ENCODE measurements around the gene EWSR1. TPM values are rescaled to one million over a fixed set of nuclear protein-coding genes. Genes with fewer than 3 reads are reported as not detected.
A peak's percentile ranks its signal among the peaks of the same experiment; 100 is the strongest.

Gene EWSR1
- total RNA-seq, 2 donors from 2014 or later = 344 to 348 TPM

- ATAC-seq (no peak), DNase-seq (ENCODE audit: low spot score) (no peak)
- peak overlapping the region; percentile 61 to 62 for H3K27ac Mint-ChIP-seq
- H3K4me1 Mint-ChIP-seq (ENCODE audit: low read depth in 2 of 2) = peaks cover 0 to 25% of the 10 kb centered on the region in 2 donors
- H3K27me3 Mint-ChIP-seq = no peaks in the 10 kb centered on the region
- peaks cover 30% of the 10 kb centered on the region for H3K36me3 Mint-ChIP-seq
- H3K9me3 Mint-ChIP-seq = no peaks in the 10 kb centered on the region
- no peak overlapping the region for H3K4me3 Mint-ChIP-seq
Observed at GRCh38 chr22:29299136-29299900, 31.2 kb downstream of the EWSR1 start.

GRCh38 chr22:29300467-29300806 is 32.4 kb downstream of the EWSR1 start:
- H3K4me1 Mint-ChIP-seq (ENCODE audit: low read depth in 2 of 2) = peaks cover 0 to 33% of the 10 kb centered on the region in 2 donors
- no peak overlapping the region for H3K4me3 Mint-ChIP-seq
- DNase-seq (ENCODE audit: low spot score) (no peak), ATAC-seq (no peak)
- H3K9me3 Mint-ChIP-seq = no peaks in the 10 kb centered on the region
- H3K36me3 Mint-ChIP-seq = peaks cover 30% of the 10 kb centered on the region
- H3K27me3 Mint-ChIP-seq = peaks cover 2 to 6% of the 10 kb centered on the region in 2 donors
- peak overlapping the region in 1 of 2 donors; percentile 63 for H3K27ac Mint-ChIP-seq

DNA sequence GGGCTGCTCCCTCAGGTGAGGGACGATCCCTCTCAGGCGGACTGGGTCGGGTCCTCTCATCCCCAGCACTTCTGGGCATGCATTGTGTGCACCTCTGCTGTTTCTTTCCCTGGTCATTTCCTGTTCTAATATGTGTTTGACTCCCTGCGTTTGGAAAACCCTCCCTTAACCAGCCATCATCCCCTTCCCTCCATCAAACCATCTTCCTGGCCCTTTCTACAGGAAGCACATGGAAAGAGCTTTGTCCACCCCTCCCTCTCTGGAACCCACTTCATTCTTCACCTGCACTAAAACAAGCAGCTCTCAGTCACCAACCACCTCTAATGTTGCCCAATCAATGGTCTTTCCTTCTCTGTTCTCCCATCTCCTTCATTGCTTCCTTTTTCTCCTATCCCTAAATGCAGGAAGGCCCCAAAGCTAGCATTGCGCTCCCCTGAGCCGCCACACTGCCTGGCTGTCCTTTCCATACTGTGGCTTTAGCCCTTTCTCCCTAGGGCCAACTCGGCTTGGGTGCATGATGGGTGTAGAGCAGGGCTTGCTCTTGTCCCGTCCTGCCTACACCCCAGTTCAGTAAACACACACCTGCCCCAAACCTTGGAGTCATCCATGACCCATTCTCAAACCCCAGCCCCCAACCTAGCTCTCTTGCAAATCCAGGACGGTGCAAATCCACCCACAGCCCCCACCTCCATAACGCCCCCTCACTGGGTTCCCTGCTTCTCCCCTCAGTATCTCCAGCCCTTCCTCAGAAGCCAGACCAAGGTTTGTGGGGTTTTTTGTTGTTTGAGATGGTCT is 32.9 kb downstream of the EWSR1 start:
- peak overlapping the region in 1 of 2 donors; percentile 63 for H3K27ac Mint-ChIP-seq
- peaks cover 6 to 8% of the 10 kb centered on the region in 2 donors for H3K27me3 Mint-ChIP-seq
- H3K36me3 Mint-ChIP-seq = peaks cover 25% of the 10 kb centered on the region
- ATAC-seq (no peak), DNase-seq (ENCODE audit: low spot score) (no peak)
- H3K9me3 Mint-ChIP-seq = no peaks in the 10 kb centered on the region
- H3K4me1 Mint-ChIP-seq (ENCODE audit: low read depth in 2 of 2) = peaks cover 0 to 35% of the 10 kb centered on the region in 2 donors
- no peak overlapping the region for H3K4me3 Mint-ChIP-seq

DNA sequence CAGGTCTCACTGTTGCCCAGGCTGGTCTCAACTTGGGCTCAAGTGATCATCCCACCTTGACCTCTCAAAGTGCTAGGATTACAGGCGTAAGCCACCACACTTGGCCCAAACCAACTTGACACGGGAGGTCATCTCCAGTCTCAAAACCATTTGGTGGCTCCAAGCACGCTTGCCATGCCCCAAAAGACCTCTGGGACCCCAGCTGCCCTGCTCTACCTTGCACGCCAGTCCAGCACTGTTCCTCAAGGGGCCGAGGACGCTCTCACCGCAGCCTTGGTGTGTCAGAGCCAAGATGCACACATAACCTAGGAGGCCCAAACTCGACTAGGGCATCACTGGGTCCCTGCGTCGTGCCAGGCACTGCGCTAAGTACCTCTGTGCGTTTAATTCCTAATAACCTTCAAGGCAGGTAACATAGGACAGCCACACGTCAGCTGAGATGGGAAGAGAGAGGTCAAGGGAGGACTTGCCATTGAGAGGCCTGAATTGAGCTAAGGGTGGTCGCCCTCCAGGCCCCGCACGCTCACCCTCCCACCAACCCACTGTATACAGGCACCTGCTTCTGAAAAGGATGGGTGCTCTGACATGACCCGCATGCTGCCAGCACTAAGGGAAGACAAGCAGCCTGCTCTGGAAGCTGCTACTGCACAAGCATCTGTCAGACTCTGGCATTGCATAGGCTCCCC is 33.8 kb downstream of the EWSR1 start:
- DNase-seq (ENCODE audit: low spot score) = no peak
- H3K27me3 Mint-ChIP-seq = peaks cover 6 to 11% of the 10 kb centered on the region in 2 donors
- H3K36me3 Mint-ChIP-seq = peaks cover 24% of the 10 kb centered on the region
- no peak overlapping the region for H3K4me3 Mint-ChIP-seq
- peaks cover 0 to 37% of the 10 kb centered on the region in 2 donors for H3K4me1 Mint-ChIP-seq (ENCODE audit: low read depth in 2 of 2)
- H3K27ac Mint-ChIP-seq = no peak overlapping the region
- no peak for ATAC-seq
- no peaks in the 10 kb centered on the region for H3K9me3 Mint-ChIP-seq

DNA sequence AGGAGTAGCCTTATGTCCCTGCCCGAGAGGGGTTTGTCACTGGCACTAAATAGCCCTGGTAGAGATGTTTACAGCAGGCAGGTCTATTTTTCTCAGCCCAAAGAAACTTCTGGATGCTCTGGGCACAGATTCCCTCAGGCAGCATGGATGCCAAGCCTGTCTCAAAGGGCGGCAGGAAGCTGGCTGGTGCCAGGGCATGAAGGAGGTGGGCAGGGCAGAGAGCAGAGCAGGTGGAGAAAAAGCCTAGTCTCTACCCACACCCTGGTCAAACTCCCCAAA is 34.3 kb downstream of the EWSR1 start:
- no peaks in the 10 kb centered on the region for H3K9me3 Mint-ChIP-seq
- DNase-seq (ENCODE audit: low spot score) (no peak), ATAC-seq (no peak)
- H3K36me3 Mint-ChIP-seq = peaks cover 22% of the 10 kb centered on the region
- no peak overlapping the region for H3K27ac Mint-ChIP-seq
- peaks cover 7 to 11% of the 10 kb centered on the region in 2 donors for H3K27me3 Mint-ChIP-seq
- peaks cover 0 to 38% of the 10 kb centered on the region in 2 donors for H3K4me1 Mint-ChIP-seq (ENCODE audit: low read depth in 2 of 2)
- no peak overlapping the region for H3K4me3 Mint-ChIP-seq

- H3K27me3 Mint-ChIP-seq = peaks cover 9 to 11% of the 10 kb centered on the region in 2 donors
- H3K27ac Mint-ChIP-seq = no peak overlapping the region
- ATAC-seq (peak in 1 of 2 donors; percentile 7), DNase-seq (ENCODE audit: low spot score) (no peak)
- no peak overlapping the region for H3K4me3 Mint-ChIP-seq
- H3K9me3 Mint-ChIP-seq = no peaks in the 10 kb centered on the region
- H3K4me1 Mint-ChIP-seq (ENCODE audit: low read depth in 2 of 2) = peaks cover 0 to 35% of the 10 kb centered on the region in 2 donors
- H3K36me3 Mint-ChIP-seq = peaks cover 17% of the 10 kb centered on the region
Observed at GRCh38 chr22:29302681-29303465, 34.8 kb downstream of the EWSR1 start.

DNA sequence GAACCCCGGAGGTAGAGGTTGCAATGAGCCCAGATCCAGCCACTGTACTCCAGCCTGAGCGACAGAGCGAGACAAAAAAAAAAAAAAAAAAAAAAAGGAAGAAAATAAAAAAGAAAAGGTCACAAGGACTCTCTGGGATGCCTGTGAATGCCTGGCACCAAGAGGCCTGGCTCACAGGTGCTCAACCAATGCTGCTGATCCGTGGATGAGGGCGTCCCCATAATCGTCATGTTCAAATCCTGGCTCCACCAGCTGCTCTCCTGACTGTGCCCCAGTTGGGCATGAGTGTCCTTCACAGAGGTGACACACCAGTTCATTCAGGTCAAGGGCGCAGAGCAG is 37.7 kb downstream of the EWSR1 start:
- DNase-seq (ENCODE audit: low spot score) (no peak), ATAC-seq (no peak)
- H3K4me3 Mint-ChIP-seq = peak overlapping the region; percentile 72
- peaks cover 9 to 11% of the 10 kb centered on the region in 2 donors for H3K27me3 Mint-ChIP-seq
- H3K36me3 Mint-ChIP-seq = peaks cover 5% of the 10 kb centered on the region
- H3K4me1 Mint-ChIP-seq (ENCODE audit: low read depth in 2 of 2) = peaks cover 0 to 25% of the 10 kb centered on the region in 2 donors
- H3K27ac Mint-ChIP-seq = no peak overlapping the region
- H3K9me3 Mint-ChIP-seq = no peaks in the 10 kb centered on the region

DNA sequence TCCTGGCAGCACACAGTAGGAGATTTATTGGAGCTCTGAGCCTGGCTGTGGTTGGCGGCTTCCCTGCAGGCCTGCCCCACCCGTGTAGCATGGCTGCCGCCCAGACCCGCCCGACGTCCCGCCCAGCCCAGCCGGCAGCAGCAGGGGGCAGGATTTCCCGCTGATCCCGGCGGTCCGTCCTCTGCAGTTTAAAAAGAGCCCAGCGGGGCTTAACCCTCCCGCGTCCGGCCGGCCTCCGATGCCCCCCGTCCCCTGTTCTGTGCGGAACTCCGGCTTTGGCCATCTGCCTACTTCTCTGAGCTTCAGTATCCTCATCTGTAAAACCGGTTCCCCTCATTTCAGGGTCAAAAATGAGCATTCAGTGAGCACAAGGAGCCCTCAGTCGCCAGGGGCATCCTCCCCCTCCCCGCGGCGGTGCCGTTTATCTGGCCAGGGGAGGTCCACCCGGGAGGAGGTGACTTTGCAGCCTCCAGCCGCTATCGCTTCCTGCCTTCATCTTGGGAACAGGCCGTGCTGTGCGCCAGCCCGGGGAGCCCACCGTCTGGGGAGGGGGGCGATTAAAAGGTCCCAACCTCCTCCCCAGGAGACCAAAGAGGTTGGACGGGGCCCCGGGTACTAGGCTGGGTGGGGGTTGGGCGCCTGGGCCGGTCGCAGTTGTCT is 38.2 kb downstream of the EWSR1 start, which contains the start of gene GAS2L1:
GAS2L1 (plus strand) TSS at position 476 of the 660 bp plus-strand sequence. CDS start 1,456 bp downstream, outside the sequence.
- DNase-seq (ENCODE audit: low spot score) = no peak
- Mint-ChIP-seq H3K4me1 (ENCODE audit: low read depth in 2 of 2) (peaks cover 0 to 21% of the 10 kb centered on the region in 2 donors), H3K9me3 (no peaks in the 10 kb centered on the region), H3K27me3 (peaks cover 9 to 11% of the 10 kb centered on the region in 2 donors), H3K4me3 (peak within 1 kb of the TSS; percentile 72), H3K36me3 (no peaks in the 10 kb centered on the region), H3K27ac (no peak within 1 kb of the TSS)
- ATAC-seq = peak; percentile 46 to 47

- Mint-ChIP-seq H3K4me1 (ENCODE audit: low read depth in 2 of 2) (peaks cover 0 to 18% of the 10 kb centered on the region in 2 donors), H3K27ac (no peak overlapping the region), H3K27me3 (peaks cover 10 to 11% of the 10 kb centered on the region in 2 donors), H3K36me3 (no peaks in the 10 kb centered on the region), H3K9me3 (no peaks in the 10 kb centered on the region), H3K4me3 (peak overlapping the region; percentile 72)
- peak; percentile 29 to 54 for ATAC-seq
- DNase-seq (ENCODE audit: low spot score) = no peak
Observed at GRCh38 chr22:29306835-29307595, 38.9 kb downstream of the EWSR1 start.

GRCh38 chr22:29307596-29308147 is 39.6 kb downstream of the EWSR1 start:
- Mint-ChIP-seq H3K27ac (no peak overlapping the region), H3K4me1 (ENCODE audit: low read depth in 2 of 2) (peaks cover 0 to 18% of the 10 kb centered on the region in 2 donors), H3K27me3 (peaks cover 11 to 14% of the 10 kb centered on the region in 2 donors)

DNA sequence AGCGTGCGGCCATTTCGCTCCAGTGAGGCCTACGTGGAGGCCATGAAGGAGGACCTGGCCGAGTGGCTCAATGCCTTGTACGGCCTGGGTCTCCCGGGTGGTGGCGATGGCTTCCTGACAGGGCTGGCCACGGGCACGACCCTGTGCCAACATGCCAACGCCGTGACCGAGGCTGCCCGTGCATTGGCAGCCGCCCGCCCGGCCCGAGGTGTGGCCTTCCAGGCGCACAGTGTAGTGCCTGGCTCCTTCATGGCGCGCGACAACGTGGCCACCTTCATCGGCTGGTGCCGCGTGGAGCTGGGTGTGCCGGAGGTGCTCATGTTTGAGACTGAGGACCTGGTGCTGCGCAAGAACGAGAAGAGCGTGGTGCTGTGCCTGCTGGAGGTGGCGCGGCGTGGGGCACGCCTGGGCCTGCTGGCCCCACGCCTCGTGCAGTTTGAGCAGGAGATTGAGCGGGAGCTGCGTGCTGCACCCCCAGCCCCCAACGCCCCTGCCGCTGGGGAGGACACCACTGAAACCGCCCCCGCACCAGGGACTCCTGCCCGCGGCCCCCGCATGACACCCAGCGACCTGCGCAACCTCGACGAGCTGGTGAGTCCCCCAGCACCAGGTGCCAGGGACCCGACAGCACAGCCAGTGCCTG is 40.2 kb downstream of the EWSR1 start:
- peaks cover 0 to 20% of the 10 kb centered on the region in 2 donors for H3K4me1 Mint-ChIP-seq (ENCODE audit: low read depth in 2 of 2)
- H3K36me3 Mint-ChIP-seq = no peaks in the 10 kb centered on the region
- H3K27me3 Mint-ChIP-seq = peaks cover 11 to 17% of the 10 kb centered on the region in 2 donors
- ATAC-seq = no peak
- DNase-seq (ENCODE audit: low spot score) = no peak
- H3K27ac Mint-ChIP-seq = no peak overlapping the region
- H3K4me3 Mint-ChIP-seq = no peak overlapping the region
- no peaks in the 10 kb centered on the region for H3K9me3 Mint-ChIP-seq

More at GRCh38 chr22:29307596-29308147, 39.6 kb downstream of the EWSR1 start:
- Mint-ChIP-seq H3K9me3 (no peaks in the 10 kb centered on the region), H3K4me3 (peak overlapping the region; percentile 67), H3K36me3 (no peaks in the 10 kb centered on the region)
- ATAC-seq = no peak
- no peak for DNase-seq (ENCODE audit: low spot score)

All from natural killer cell treated with Interleukin-12 subunit alpha and Interleukin-12 subunit beta and Interleukin-15 and Interleukin-18, amount 100 ng/mL, for 72 hours (primary cell).